CD4-positive, alpha-beta T cell treated with Interleukin-6 for 4 hours (primary cell): ENCODE measurements around the gene FLT1.

Source experiments
- DNase-seq: peaks from one replicate; pipeline ENCODE4 v3.0.0-alpha.2; 2020; ENCODE audit warnings: mixed read lengths

FLT1 gene

DNA sequence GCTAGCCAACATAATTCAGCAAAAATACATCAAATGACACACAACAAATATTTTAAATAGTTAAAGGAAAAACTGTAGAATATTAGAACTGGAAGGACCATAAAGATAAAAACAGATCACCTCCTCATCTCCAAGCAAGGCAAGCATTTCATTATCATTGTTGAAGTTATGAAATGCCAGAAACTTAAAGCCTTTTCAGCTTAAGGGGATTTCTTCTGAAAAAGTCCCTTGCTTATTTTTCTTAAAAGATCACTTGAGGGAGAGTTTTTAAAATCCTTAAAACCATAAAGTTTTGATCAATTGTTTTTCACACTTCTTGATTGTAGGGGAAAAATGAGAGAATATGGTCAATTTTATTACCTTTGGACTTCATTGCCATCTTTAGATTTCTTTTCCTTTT lies 37.4 kb downstream of the FLT1 start:
- no peak for DNase-seq

DNA sequence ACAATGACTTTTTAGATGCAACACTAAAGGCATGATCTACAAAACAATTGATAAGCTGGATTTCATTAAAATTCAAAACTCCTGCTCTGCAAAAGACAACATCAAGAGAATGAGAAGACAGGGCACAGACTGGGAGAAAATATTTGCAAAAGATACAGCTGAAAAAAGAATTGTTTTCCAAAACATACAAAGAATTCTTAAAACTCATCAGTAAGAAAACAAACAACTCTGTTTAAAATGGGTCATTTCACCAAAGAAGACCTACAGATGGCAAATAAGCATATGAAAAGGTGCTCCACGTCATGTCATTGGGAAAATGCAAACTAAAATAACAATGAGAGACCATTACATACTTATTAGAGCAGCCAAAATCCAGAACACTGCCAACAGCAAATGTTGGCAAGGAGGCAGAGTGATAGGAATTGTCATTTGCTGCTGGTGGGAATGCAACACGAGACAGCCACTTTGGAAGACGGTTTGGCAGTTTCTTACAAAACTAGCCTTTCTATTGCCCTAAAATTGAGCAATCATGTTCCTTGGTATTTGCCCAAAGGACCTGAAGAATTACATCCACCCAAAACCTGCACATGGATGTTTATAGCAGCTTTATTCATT lies 39.2 kb downstream of the FLT1 start:
- DNase-seq: no peak

DNA sequence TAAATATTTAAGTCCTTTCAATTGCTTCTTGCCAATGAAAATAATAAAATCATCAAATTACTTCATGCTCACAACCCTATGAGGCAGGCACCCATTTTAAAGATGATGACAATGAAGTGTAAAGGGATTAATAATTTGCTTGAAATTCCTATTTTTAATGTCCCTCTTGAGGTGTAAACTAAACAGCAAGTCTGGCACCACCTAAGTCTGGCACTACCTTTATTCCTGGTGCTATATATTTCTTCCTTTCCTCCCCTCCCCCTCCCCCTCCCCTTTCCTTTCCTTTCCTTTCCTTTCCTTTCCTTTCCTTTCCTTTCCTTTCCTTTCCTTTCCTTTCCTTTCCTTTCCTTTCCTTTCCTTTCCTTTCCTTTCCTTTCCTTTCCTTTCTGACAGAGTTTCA lies 42.2 kb downstream of the FLT1 start:
- DNase-seq: no peak

DNA sequence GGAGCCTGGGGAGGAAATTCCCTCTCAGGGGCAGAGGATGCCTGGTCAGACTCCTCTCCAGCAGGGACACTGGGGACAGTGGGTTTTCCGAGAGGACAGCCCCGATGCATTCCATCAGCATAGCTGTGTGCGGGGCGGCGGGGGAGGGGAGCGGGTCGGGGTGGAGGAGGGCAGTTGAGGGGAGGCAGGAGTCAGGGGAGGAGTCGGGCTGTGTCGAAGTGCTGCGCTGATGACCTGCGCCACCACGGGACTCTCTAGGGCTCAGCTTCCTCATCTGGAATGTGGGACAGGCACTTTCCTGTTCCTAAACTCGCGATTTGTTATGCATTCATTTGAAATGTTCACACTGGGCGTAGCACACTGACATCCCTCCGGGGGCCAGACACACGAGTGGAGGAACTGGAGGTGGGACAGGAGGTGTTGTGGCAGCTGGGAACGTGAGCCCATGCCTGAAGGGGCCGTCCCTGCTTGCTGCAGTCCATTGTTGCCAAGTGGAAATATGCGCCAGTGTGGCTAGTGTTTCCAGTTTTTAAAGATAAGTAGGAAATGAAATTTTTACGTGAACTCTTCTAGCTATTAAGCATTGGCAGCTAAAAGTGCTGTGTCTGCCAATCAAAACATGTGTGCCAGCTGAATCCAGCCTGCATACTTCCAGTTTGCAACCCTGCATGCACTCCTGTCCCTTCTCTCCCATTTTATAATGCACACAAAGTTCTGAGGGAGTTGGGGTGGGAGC lies 43.3 kb downstream of the FLT1 start:
- DNase-seq: no peak

DNA sequence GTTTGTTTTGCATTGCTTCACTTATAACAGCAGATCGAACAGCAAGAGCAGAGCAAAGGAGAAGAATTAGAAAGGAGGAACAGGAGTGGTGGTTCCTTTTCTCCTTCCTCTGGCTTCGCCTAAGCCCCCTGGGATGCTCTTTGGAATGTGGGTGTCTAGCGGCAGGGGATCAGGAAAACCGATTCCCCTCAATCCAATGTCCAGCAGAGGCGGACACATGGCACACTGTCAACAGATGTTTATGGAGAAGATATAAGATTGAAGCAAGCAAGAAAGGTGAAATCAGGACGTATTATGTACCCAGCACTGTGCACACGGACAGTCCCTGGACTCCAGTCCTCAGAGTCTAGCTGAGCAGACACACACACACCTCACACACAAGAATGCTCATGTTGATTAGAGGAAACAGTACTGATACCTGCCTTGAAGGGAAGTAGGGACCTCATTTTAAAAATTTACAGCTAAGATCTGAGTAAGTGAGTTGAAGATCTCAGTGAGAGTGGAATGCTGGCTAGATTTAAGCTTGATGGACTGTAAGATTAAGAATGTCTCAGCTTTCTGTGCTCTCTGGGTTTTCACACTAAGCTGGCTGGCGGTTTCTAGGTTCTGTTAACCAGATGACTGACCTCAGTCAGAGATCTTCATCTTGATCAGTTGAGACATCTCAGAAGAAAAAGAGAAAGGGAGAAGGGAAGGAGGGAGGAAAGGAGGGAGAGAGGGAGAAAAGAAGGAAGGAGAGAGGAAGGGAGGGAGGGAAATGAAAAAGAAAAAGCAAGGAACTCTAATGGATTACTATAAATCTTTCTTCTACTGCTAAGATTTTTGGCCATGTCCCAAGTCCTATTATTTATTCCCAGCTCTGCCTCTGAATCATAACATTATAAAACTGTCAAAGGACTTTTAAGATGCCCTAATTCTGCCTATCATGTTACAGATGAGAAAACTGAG lies 44.8 kb downstream of the FLT1 start:
- no peak for DNase-seq

DNA sequence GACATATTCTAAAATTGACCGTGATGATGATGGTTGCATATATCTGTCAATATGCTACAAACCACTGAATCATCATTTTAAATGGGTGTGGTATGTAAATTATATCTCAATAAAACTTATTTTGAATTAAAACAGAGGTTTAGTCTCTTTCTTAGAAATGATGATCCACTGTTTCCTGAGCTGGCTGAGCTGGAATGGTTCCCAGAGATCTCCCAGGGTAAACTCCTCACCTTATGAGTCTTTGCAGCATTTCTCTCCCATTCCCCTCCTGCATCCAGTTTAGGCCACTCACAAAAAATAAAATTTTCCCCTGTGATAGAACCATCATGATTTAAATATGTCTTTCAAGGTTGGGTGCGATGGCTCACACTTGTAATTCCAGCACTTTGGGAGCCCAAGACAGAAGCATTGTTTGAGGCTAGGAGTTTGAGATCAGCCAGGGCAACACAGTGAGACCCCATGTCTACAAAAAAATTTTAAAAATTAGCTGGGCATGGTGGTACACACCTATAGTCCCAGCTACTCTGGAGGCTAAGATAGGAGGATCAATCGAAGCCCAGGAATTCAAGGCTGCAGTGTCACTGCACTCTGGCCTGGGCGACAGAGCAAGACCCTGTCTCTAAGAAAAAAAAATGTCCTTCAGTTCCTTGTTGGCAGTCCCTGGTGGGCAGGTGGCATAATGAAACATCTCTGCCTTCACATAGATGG lies 46.1 kb downstream of the FLT1 start:
- no peak for DNase-seq

DNA sequence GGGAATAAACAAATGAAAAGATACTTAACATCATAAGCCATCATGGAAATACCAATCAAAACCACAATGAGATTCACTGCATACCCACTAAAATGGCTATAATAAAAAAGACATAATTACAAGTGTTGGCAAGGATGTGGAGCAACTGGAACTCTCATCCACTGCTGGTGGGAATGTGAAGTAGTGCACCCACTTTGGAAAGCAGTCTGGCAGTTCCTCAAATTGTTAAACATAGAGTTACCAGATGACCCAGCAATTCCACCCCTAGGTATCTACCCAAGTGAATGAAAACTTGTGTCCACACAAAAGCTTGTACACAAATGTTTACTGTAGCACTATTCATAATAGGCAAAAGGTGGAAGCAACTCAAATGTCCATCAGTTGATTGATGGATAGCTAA lies 46.9 kb downstream of the FLT1 start:
- no peak for DNase-seq

DNA sequence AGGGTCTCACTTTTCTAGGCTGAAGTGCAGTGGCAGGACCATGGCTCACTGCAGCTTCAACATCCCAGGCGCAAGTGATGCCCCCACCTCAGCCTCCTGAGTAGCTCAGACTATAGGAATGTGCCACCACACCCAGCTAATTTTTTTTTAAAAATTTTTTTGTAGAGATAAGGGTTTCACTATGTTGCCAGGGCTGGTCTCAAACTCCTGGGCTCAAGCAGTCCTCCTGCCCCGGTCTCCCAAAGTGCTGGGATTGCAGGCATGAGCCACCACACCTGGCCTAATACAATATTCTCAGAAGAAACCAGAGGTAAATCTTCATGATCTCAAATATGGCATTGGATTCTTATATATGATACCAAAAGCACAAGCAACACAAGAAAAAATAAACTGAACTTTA lies 47.7 kb downstream of the FLT1 start:
- DNase-seq: no peak

DNA sequence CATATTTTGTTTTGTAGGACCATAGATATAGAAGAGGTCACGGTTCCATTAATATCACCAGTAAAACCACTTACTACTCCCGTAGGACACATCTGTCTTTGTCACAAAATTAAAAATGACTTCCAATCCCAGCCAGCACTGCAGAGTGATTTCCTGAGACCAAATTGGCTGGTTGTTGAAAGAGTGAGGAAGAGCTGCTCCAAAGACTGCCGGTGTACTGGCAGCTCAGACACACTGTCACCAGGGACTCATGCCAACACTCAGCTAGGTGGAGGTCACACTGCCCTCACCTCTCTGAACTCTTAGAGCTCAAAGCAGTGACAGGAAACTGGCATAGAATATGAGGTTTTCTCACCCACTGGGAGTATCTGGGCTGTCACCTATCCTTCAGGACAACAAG lies 52.1 kb downstream of the FLT1 start:
- no peak for DNase-seq

DNA sequence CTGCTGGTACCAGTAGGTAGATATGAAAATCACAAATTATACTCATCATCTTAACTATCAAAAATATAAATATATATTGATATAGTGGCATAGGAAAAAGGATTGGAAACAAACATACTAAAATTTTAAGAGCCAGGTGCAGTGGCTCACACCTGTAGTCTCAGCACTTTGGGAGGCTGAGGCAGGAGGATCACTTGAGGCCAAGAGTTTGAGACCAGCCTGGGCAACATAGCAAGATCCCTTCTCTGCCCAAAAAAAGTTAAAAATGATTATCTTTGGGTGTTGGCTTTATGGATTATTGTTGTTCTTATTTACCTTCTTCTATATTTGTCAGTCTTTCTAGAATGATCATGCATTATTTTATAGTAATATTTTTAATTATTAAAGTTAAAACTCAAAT lies 53.4 kb downstream of the FLT1 start:
- no peak for DNase-seq

DNA sequence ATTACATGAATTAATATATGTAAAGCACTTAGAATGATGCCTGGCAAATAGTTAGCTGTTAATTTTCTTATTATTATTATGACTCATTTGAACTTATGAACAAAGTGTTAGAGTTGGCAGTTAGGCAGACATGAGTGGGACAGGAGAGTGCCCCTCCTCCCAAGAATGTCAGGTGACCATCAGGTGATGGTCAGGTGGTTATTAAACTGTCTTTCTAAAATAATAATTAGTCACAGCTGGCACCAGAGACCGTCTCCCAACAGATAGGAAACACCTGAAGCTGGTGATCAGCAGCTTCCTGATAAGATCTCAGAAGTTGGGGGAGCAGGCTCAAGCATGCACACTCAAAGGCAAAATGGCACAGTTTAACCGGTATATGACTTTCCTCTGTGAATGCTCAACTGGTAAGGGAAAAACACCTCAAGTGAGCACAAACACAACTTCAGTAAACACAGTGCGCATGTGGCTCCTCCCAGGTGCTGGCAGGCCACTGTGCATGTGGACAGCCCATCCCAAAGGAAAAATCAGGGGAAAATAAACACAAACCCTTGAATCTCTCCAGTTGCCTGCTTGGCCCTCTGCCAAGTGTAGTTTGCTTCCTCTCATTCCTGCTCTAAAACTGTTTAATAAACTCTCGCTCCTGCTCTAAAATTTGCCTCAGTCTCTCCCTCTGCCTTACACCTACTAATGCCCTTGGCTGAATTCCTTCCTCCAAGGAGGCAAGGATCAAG lies 54.0 kb downstream of the FLT1 start:
- DNase-seq: no peak

DNA sequence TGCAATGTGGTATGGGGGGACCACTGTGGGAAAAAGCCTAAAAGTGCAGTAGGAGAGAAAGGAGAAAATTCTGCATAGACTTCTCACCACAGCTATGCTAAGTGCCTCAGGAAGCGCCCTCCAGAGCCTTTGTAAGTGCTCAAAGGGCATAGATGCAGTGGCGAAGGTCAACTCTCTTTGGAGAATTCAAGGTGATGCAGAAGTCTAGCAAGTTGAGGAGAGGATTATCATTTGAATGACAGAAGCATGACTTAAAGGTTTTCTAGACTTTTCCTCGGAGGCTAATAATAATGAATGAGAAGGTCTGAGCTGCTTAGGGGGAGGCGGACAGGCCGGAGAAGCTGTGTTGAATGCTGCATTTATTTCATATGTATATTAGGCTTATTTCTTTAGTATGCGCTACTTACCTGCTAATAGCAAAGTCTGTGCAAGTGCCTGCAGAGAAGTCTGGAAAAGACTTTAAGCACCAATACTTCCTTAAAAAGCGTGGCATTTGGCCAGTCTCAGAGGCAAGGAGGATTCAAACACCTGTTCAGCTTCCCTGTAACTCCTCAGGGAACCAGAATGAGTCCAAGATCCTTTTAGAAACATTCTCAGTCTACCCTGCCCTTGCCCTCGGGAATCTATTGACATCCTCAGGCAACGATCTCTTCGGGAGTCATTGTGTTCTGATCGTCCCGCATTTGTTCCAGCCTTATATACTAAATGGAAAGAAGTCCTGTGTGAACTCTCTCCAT lies 56.2 kb downstream of the FLT1 start:
- DNase-seq: no peak

DNA sequence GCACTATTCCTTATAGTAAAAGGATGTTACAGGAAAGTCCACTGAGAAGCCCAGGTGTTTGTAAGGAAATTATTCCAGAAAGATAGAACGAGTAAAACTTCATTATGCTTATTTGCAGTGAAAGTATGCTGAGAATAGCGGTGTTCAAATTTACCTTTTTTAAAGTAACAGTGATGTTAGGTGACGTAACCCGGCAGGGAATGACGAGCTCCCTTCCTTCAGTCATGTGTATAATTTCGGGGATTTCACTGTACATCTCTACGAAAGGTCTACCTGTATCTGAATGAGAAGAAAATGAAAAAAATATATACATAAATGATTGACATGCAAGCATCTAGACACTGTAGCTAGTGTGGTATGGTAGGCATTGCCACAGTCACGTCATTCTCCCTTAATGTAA lies 56.9 kb downstream of the FLT1 start:
- DNase-seq: no peak

DNA sequence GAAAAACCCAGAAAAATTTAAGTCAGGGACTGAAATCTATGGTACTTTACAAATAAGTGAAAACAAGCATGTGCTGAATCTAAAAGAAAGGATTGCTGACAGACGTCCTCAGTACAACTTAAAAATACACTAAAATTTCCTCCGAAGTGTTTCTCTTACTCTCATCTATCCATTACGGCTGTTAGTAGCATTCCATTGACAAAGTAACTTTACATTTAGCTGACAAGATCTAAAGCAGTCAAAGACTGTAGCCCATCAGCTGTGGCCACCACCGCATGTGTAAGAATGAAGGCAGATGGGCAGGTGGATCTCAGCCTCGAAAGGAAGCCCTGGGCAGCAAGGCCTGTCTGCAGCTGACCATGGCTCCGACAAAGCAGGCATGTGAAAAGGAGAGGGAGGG lies 59.0 kb downstream of the FLT1 start:
- DNase-seq: no peak

DNA sequence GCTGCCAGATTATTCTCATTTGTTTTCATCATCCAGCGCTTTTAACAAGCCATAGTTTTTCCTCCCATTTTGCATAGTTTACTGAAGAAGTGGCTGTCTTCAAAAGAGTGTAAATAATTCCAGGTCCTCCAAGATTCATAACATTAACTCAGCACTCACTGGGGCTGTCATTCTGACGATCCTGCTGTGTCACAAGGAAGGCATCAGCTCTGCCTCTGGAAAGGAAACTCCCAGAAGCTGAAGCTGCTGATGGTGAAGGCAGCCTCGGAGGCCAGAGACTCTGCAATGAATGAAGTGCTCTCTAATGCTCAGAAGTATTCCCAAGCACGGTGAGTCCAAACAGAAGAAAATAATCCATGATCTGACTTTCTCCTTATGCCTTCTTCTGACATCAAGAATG lies 60.0 kb downstream of the FLT1 start:
- no peak for DNase-seq

DNA sequence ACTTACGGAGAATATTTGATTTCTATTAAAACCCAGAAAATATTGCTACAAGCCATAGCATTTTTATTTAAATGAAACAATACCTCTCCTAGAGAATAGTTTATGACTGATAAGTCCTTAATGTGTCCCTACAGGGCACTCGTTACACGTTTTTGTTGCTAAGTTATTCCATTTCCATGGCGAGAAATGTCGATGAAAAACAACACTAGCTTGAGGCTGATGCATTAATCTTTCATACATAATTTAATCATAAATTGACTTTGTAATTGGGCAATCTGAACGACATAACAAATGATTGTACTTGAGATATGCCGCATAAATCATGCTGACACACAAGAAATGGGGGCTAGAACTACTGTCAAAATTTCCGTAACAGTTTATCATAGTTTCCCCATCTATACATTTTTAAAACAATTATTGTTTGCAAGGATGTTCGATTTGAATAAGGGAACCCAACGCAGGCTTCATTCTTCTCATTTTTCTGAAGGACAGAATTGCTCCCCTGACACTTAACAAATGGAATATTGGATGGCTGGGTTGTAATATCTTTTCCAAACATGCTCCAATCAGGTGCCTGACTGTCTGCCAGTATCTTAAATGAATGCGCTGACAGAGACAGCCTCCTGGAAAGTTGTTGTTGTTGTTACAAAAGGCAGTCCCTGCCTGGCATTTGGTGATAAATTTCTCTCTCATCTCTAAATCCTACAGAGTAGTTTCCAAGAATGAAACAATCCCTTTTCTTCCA lies 61.9 kb downstream of the FLT1 start:
- no peak for DNase-seq

DNA sequence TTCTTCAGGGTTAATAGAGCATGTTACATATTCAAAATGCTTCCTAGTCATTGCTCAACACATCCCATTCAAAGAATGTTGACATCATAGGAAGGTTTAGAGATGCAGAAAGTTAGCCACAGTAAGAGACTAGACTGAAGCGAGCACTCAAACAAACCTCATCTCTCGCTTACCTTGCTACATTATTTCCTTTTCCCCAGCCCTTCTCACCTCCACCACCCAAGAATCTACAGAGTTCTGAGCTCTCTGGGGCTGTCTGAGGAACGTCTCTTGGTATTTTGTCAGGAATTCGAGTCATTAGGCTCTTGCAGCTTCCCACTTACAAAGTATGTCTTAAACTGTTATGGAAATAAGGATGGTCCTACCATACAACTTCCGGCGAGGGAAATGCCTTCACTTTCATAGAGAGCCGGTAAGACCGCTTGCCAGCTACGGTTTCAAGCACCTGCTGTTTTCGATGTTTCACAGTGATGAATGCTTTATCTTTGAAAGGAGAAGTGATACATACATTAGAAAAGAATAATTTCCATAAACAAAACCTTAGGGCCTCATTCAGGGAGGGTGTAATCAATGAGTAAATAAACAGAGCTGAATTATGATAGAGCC lies 65.1 kb downstream of the FLT1 start:
- DNase-seq: no peak

DNA sequence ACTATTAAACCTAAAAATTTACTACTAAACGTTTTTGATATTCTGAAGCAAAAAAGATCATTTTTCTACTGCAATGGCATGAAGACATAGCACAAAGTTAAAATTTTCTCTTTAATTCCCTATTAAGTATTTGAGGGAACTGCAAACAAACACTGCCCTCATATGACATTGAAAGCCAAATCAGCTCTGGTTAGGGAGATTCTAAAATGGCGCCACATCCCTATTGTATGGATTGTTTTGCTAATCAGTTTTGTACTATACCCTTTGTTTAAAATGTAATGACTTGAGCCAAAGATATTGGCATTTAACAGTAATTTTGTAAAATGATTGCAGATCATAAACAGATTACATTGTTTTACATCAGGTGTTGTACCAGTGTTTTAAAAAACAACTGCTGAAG lies 65.8 kb downstream of the FLT1 start:
- DNase-seq: no peak

DNA sequence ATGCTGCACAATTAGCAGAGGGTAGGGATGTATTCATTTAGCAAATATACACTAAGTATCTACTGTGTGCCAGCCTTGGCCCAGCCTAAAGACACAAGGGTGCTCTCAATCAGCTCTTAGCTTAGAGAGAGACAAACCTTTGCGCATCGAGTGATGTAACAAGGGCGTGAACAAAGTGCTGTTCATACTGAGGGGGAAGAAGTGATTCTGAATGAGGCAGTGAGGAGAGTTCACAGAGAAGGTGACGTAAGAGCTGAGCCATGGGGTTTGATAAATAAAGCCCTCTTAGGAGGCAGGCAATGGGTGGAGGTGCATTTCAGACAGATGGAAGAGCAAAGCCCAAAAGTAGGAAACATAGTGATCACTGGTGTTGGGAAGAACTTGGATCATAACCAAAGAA lies 68.5 kb downstream of the FLT1 start:
- DNase-seq: no peak

DNA sequence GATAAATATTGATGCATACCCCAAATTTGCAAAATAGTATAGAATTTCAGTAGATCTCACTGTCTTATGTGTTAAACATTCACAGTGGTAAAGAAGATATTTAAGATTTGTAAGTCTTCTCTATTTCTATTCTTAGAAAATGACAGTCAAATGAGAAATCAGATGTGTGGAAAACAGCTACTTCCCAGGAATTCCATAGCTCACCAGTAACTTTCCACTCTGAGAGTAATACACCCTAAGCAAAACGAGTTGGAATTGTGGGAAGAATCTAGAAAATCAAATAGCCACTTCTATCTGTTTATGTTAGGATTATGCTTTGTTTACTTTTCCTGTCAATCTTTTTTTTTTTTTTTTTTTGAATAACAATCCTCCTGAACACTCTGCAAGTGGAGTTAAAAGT lies 69.1 kb downstream of the FLT1 start:
- no peak for DNase-seq

DNA sequence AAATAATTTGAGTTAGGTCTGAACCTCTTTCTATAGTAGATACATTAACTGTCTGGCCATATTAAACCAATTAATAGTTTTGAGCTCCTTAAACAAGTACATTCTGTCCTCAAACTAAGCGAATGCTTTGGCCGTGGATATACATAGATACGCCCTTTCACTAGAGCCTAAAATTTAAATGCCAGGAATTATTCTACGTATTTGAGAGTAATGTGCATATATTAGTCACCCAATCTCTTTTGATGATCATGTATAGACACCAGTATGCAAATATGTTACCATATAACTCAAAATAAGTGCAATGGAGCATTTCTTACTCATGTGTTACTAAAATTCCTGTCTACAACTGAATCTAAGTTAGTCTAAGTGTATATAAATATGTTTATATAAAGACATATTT lies 70.4 kb downstream of the FLT1 start:
- DNase-seq: no peak
